Activated CD4-positive, alpha-beta T cell treated with anti-CD3 and anti-CD28 coated beads, Interleukin-2, amount 50 U/mL, for 24 hours (primary cell): ENCODE measurements around the gene ZCWPW1.
"Not testable (repeated sequence)": the region's sequence is repeated elsewhere in the genome, so short reads cannot be mapped to it uniquely, and the experiment has no call there.

Experiments used
- DNase-seq, 2 donors: peaks; one replicate each; pipeline ENCODE4 v3.0.0-alpha.2; 2020; ENCODE audit warnings: low read depth in 1 of 2, low spot score in 1 of 2

The ZCWPW1 gene

GRCh38 chr7:100374601-100375000 lies 53.9 kb downstream of the ZCWPW1 start:
- DNase-seq = no peak

GRCh38 chr7:100373870-100374598 lies 54.5 kb downstream of the ZCWPW1 start:
- not testable (repeated sequence) for DNase-seq

- no peak for DNase-seq
Measured at GRCh38 chr7:100373261-100373831, 55.2 kb downstream of the ZCWPW1 start, which contains the start of gene PILRA. Gene PILRA (plus strand): TSS chr7:100373487. CDS start chr7:100373657, 170 bp downstream.

GRCh38 chr7:100372694-100373093 lies 55.8 kb downstream of the ZCWPW1 start:
- no peak for DNase-seq

- DNase-seq = no peak
Measured at GRCh38 chr7:100372256-100372655, 56.2 kb downstream of the ZCWPW1 start.

GRCh38 chr7:100371561-100372171 lies 56.8 kb downstream of the ZCWPW1 start:
- no peak for DNase-seq

- no peak for DNase-seq
Measured at GRCh38 chr7:100370746-100371145, 57.8 kb downstream of the ZCWPW1 start.

- DNase-seq = no peak
Measured at GRCh38 chr7:100370303-100370702, 58.2 kb downstream of the ZCWPW1 start.

GRCh38 chr7:100369105-100369504 lies 59.4 kb downstream of the ZCWPW1 start:
- DNase-seq = no peak

- no peak for DNase-seq
Measured at GRCh38 chr7:100367676-100368613, 60.6 kb downstream of the ZCWPW1 start.

- no peak for DNase-seq
Measured at GRCh38 chr7:100367251-100367620, 61.3 kb downstream of the ZCWPW1 start.

GRCh38 chr7:100366411-100367250 lies 61.9 kb downstream of the ZCWPW1 start:
- no peak for DNase-seq

- not testable (repeated sequence) for DNase-seq
Measured at GRCh38 chr7:100365998-100366367, 62.5 kb downstream of the ZCWPW1 start.

- DNase-seq = no peak
Measured at GRCh38 chr7:100364480-100364879, 64.0 kb downstream of the ZCWPW1 start.

- DNase-seq = not testable (repeated sequence)
Measured at GRCh38 chr7:100363797-100364196, 64.7 kb downstream of the ZCWPW1 start.

GRCh38 chr7:100363098-100363497 lies 65.4 kb downstream of the ZCWPW1 start:
- no peak for DNase-seq

GRCh38 chr7:100360135-100360854 lies 68.2 kb downstream of the ZCWPW1 start:
- no peak for DNase-seq

- no peak for DNase-seq
Measured at GRCh38 chr7:100358857-100359212, 69.7 kb downstream of the ZCWPW1 start.

GRCh38 chr7:100358027-100358856 lies 70.3 kb downstream of the ZCWPW1 start, which contains the start of gene PILRB:
Gene PILRB (plus strand): TSS chr7:100358117. CDS start chr7:100358303, 186 bp downstream.
- no peak for DNase-seq
